PC-9 (cell line): ENCODE measurements around the gene AOAH. TPM values are rescaled to one million over a fixed set of nuclear protein-coding genes. Genes with fewer than 3 reads are reported as not detected.

Experiments
- BruUV-seq: library from RNA; stranded (reverse); fragments of 400-500 nt; replicated peaks from 2 replicates; lab custom pipeline; 2021; lab: Mats Ljungman, UMichigan
- CTCF ChIA-PET: fragments of 300-600 bp; sonication (Branson Sonifier 250); formaldehyde crosslinking; loops from one replicate; lab custom pipeline; 2022; ENCODE audit warnings: antibody characterized with exemption; lab: Charles Lee
- POLR2A ChIA-PET: fragments of 300-600 bp; sonication (Branson Sonifier 250); formaldehyde crosslinking; loops from one replicate; lab custom pipeline; 2022; ENCODE audit warnings: antibody characterized with exemption; ENCODE audit not compliant: unreplicated experiment; lab: Charles Lee
- DNase-seq, 2 experiments: peaks; one replicate each; pipeline versions ENCODE4 v3.0.0 to v3.0.0-alpha.2; 2015 to 2022; ENCODE audit warnings: mixed read lengths in 1 of 2
- H2AFZ ChIP-seq: fragments of 200-600 bp; sonication (generic); 2 replicates; pipeline ENCODE4 v1.8.1; 2017; ENCODE audit warnings: antibody characterized with exemption
- H3F3A ChIP-seq: fragments of 200-600 bp; sonication (generic); 2 replicates; pipeline ENCODE4 v1.8.1; 2017; ENCODE audit warnings: antibody characterized with exemption, mild to moderate bottlenecking, low read depth; ENCODE audit not compliant: insufficient read depth
- H3K27ac ChIP-seq: fragments of 200-600 bp; sonication (generic); 2 replicates; pipeline ENCODE4 v1.6.1; 2016; ENCODE audit warnings: mixed run types
- H3K27me3 ChIP-seq: fragments of 200-600 bp; sonication (generic); 2 replicates; pipeline ENCODE4 v1.6.1; 2016; ENCODE audit warnings: low read depth, mixed run types; ENCODE audit not compliant: insufficient read depth
- H3K36me3 ChIP-seq: fragments of 200-600 bp; sonication (generic); 2 replicates; pipeline ENCODE4 v1.6.1; 2016; ENCODE audit warnings: low read depth, mixed run types
- H3K4me1 ChIP-seq: fragments of 200-600 bp; sonication (generic); replicated peaks from 2 replicates; pipeline ENCODE4 v1.6.1; 2016; ENCODE audit warnings: mixed run types; ENCODE audit not compliant: insufficient read depth
- H3K4me2 ChIP-seq: fragments of 200-600 bp; sonication (generic); 2 replicates; pipeline ENCODE4 v1.6.1; 2017; ENCODE audit warnings: mixed run types
- H3K4me3 ChIP-seq: fragments of 200-600 bp; sonication (generic); 2 replicates; pipeline ENCODE4 v1.6.1; 2016; ENCODE audit warnings: mixed run types
- H3K79me2 ChIP-seq: fragments of 200-600 bp; sonication (generic); 2 replicates; pipeline ENCODE4 v1.6.1; 2017; ENCODE audit warnings: low read depth, mixed run types
- H3K9me2 ChIP-seq: fragments of 200-600 bp; sonication (generic); 2 replicates; pipeline ENCODE4 v1.8.1; 2017; ENCODE audit warnings: mild to moderate bottlenecking; ENCODE audit not compliant: insufficient read depth
- H3K9me3 ChIP-seq: fragments of 200-600 bp; sonication (generic); 2 replicates; pipeline ENCODE4 v1.8.1; 2016; ENCODE audit warnings: low read depth; ENCODE audit not compliant: insufficient read depth
- H4K20me1 ChIP-seq: fragments of 200-600 bp; sonication (generic); 2 replicates; pipeline ENCODE4 v1.8.1; 2017; ENCODE audit not compliant: insufficient read depth
- EZH2 ChIP-seq: fragments of 200-600 bp; sonication (generic); IDR thresholded peaks from 2 replicates; pipeline ENCODE4 v1.8.0; 2017; ENCODE audit warnings: antibody characterized with exemption, low read depth
- intact Hi-C: fragments of 100-400 bp; cut with micrococcal nuclease; formaldehyde crosslinking; loops from one replicate; pipeline ENCODE4 v1.10.0; 2022; ENCODE audit not compliant: unreplicated experiment
- total RNA-seq: library from RNA; stranded (reverse); gene quantifications from 2 replicates; pipeline ENCODE4 v1.2.3, GENCODE V29; 2021
- TF ChIP-seq, protein P1 (sequence below): fragments of 200-600 bp; sonication (generic); conservative IDR thresholded peaks from 2 replicates; pipeline ENCODE4 v1.6.1; 2017; ENCODE audit warnings: mixed run types, antibody characterized with exemption, mild to moderate bottlenecking, moderate library complexity

Gene AOAH
- total RNA-seq, 1 experiment from 2014 or later = not detected

DNA sequence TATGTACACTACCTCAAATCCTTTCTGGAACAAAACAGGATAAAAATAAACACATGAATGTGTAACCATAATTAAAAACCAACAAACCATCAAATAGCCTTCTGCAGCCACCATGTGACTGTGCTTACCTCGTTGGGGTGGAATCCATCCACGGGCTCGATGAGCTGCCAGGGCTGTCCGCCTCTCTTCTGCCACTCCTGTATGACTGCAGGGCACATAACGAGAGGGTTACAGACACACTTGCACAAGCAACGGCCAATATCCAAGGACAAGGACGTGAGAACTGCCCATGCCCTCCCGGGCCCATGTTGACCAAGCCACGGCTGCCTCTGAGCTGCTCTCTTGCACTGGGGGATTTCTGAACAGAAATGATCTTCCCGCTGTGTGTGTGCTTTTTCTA lies 202.4 kb downstream of the AOAH start:
- H3K36me3 ChIP-seq = no peaks in the 10 kb centered on the region
- peaks cover 6% of the 10 kb centered on the region; the same call in 1 of the 2 replicates for H3K4me1 ChIP-seq
- ChIA-PET CTCF (no interaction called here), POLR2A (no interaction called here)
- TF ChIP-seq, protein P1, sequence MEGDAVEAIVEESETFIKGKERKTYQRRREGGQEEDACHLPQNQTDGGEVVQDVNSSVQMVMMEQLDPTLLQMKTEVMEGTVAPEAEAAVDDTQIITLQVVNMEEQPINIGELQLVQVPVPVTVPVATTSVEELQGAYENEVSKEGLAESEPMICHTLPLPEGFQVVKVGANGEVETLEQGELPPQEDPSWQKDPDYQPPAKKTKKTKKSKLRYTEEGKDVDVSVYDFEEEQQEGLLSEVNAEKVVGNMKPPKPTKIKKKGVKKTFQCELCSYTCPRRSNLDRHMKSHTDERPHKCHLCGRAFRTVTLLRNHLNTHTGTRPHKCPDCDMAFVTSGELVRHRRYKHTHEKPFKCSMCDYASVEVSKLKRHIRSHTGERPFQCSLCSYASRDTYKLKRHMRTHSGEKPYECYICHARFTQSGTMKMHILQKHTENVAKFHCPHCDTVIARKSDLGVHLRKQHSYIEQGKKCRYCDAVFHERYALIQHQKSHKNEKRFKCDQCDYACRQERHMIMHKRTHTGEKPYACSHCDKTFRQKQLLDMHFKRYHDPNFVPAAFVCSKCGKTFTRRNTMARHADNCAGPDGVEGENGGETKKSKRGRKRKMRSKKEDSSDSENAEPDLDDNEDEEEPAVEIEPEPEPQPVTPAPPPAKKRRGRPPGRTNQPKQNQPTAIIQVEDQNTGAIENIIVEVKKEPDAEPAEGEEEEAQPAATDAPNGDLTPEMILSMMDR = no peak
- no peak for TF ChIP-seq EZH2
- peaks cover 3% of the 10 kb centered on the region; the same call in 1 of the 2 replicates for H3K9me3 ChIP-seq
- no peaks in the 10 kb centered on the region for H3K9me2 ChIP-seq
- BruUV-seq = no TSS peak
- no peaks in the 10 kb centered on the region for H4K20me1 ChIP-seq
- H3K27ac ChIP-seq = no peak overlapping the region
- H3K79me2 ChIP-seq = no peaks in the 10 kb centered on the region
- H3K4me3 ChIP-seq = no peak overlapping the region
- intact Hi-C loops = loop anchor here (10.0 kb wide), 1 partner anchor 157 kb away; a partner anchor contains a TSS
- no peak overlapping the region for H3K4me2 ChIP-seq
- peaks cover 54% of the 10 kb centered on the region for H3K27me3 ChIP-seq
- no peaks in the 10 kb centered on the region for H3F3A ChIP-seq
- H2AFZ ChIP-seq = no peak overlapping the region
- no peak for DNase-seq

DNA sequence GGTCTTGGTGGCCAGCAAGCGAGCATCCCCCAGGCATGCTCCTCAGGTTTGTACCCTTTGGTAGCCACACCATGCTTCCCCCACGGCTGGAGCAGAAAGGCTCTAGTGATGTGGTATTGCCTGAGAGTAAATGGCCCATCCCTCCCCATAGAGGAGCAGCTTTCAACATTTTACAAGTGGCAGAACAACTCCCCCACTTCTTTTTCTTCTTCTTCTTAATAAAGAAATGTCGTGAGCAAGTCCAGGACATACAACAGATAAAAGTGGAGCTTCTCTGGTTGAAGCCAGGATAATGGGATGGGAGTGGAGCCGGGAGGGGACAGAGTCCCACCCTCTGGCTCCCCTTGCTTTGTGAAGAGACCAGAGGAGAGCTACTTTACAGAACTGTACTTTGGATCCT lies 203.2 kb downstream of the AOAH start:
- H4K20me1 ChIP-seq = no peaks in the 10 kb centered on the region
- H3K9me3 ChIP-seq = peaks cover 3% of the 10 kb centered on the region; the same call in 1 of the 2 replicates
- H3K79me2 ChIP-seq = no peaks in the 10 kb centered on the region
- POLR2A ChIA-PET = no interaction called here
- no peaks in the 10 kb centered on the region for H3F3A ChIP-seq
- no peak overlapping the region for H3K4me3 ChIP-seq
- BruUV-seq = no TSS peak
- H3K4me2 ChIP-seq = no peak overlapping the region
- no peaks in the 10 kb centered on the region for H3K4me1 ChIP-seq
- no peak overlapping the region for H2AFZ ChIP-seq
- TF ChIP-seq, protein P1 = no peak
- no peak for TF ChIP-seq EZH2
- CTCF ChIA-PET = no interaction called here
- intact Hi-C loops = loop anchor here (10.0 kb wide), 1 partner anchor 156 kb away; a partner anchor contains a TSS
- no peak for DNase-seq
- H3K36me3 ChIP-seq = no peaks in the 10 kb centered on the region
- H3K27me3 ChIP-seq = peaks cover 54% of the 10 kb centered on the region
- H3K27ac ChIP-seq = no peak overlapping the region
- H3K9me2 ChIP-seq = no peaks in the 10 kb centered on the region

DNA sequence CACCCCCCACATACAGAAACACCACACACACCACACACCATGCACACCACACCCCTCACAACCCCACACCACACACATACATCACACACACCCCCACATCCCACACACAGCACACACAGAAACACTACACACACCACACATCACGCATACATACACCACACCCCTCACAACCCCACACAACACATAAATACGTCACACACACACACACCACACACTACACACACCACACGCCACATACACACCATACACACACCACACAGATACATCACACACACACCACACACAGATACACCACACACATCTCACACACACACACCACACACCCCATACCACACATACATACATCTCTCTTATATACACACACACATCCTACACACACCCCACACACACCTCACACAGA lies 208.4 kb downstream of the AOAH start:
- BruUV-seq = no TSS peak
- H3K4me1 ChIP-seq = no peaks in the 10 kb centered on the region
- no peak overlapping the region for H3K27ac ChIP-seq
- H3K9me3 ChIP-seq = no peaks in the 10 kb centered on the region
- H3K36me3 ChIP-seq = no peaks in the 10 kb centered on the region
- no peak overlapping the region for H3K4me3 ChIP-seq
- no peak for DNase-seq
- no peaks in the 10 kb centered on the region for H3K9me2 ChIP-seq
- no peak overlapping the region for H2AFZ ChIP-seq
- TF ChIP-seq, protein P1 = no peak
- TF ChIP-seq EZH2 = no peak
- H3F3A ChIP-seq = no peaks in the 10 kb centered on the region
- CTCF ChIA-PET = no interaction called here
- no peaks in the 10 kb centered on the region for H4K20me1 ChIP-seq
- no peaks in the 10 kb centered on the region for H3K79me2 ChIP-seq
- peaks cover 34% of the 10 kb centered on the region for H3K27me3 ChIP-seq
- POLR2A ChIA-PET = no interaction called here
- no peak overlapping the region for H3K4me2 ChIP-seq
- intact Hi-C loops = no loop called here
